ENCODE measurements around the gene AMMECR1.

Gene AMMECR1

GRCh38 chrX:110145854-110146253, 172.0 kb downstream of the AMMECR1 start:
- intact Hi-C loops (cut with DNase I), result loop anchor here (5.0 kb wide), 1 partner anchor 234 kb away; no protein-coding TSS in a partner anchor
- peak in 2 of 10 donors; percentile 10 to 23 for DNase-seq

- intact Hi-C loops (cut with DNase I), result loop anchor here (5.0 kb wide), 1 partner anchor 233 kb away; no protein-coding TSS in a partner anchor
- no peak for DNase-seq
Observed at GRCh38 chrX:110145311-110145710, 172.6 kb downstream of the AMMECR1 start.

All from posterior cingulate gyrus (tissue), 11 donors.